ENCODE data around the gene C19orf12. TPM values are rescaled to one million over a fixed set of nuclear protein-coding genes. Genes with fewer than 3 reads are reported as not detected.
A peak's percentile ranks its signal among the peaks of the same experiment; 100 is the strongest.

The C19orf12 gene
- total and polyA plus RNA-seq, 2 of the 13 experiments (the other 11 are each of a cell fraction or from before 2014, with no cell fraction given): 17.7 to 34.4 TPM

GRCh38 chr19:29708554-29709439 lies 6.3 kb downstream of the C19orf12 start (continued):
- TF ChIP-seq FOXO4 (CRISPR knock-in tag; conservative IDR thresholded peaks at IDR 0.05) (no peak), AKAP8 (CRISPR knock-in tag; IDR thresholded peaks at IDR 0.05) (no peak), HOXD1 (CRISPR knock-in tag; IDR thresholded peaks at IDR 0.05) (peak; percentile 48; the same call in 1 of the 2 replicates), DNMT1 (CRISPR knock-in tag; IDR thresholded peaks at IDR 0.05) (no peak), ETV6 (CRISPR knock-in tag; conservative IDR thresholded peaks at IDR 0.05) (0 out of 2 replicates have a peak, but pooled peaks have one; percentile 31), KDM5B (CRISPR knock-in tag; IDR thresholded peaks at IDR 0.05; ENCODE audit: borderline replicate concordance) (peak; percentile 50; the same call in 1 of the 2 replicates), ZFP90 (CRISPR knock-in tag; IDR thresholded peaks at IDR 0.05; ENCODE audit: borderline replicate concordance) (no peak), MXD4 (CRISPR knock-in tag; IDR thresholded peaks at IDR 0.05) (peak; percentile 50; the same call in 1 of the 2 replicates), RFXAP (CRISPR knock-in tag; IDR thresholded peaks at IDR 0.05; ENCODE audit: borderline replicate concordance) (no peak), SP140L (CRISPR knock-in tag; IDR thresholded peaks at IDR 0.05; ENCODE audit: borderline replicate concordance) (no peak), DR1 (CRISPR knock-in tag; IDR thresholded peaks at IDR 0.05) (peak; percentile 42; the same call in 1 of the 2 replicates), RARA (CRISPR knock-in tag; IDR thresholded peaks at IDR 0.05) (peak; percentile 91), KAT8 (CRISPR knock-in tag; IDR thresholded peaks at IDR 0.05) (peak; percentile 40), HNRNPUL1 (IDR thresholded peaks at IDR 0.05; ENCODE audit: low read depth, low read length) (no peak), ZFY (CRISPR knock-in tag; IDR thresholded peaks at IDR 0.05) (peak; percentile 47; the same call in 1 of the 2 replicates), SSRP1 (CRISPR knock-in tag; IDR thresholded peaks at IDR 0.05) (no peak), ZNF777 (CRISPR knock-in tag; IDR thresholded peaks at IDR 0.05) (0 out of 2 replicates have a peak, but pooled peaks have one; percentile 44)
- TF ChIP-seq, protein P1, sequence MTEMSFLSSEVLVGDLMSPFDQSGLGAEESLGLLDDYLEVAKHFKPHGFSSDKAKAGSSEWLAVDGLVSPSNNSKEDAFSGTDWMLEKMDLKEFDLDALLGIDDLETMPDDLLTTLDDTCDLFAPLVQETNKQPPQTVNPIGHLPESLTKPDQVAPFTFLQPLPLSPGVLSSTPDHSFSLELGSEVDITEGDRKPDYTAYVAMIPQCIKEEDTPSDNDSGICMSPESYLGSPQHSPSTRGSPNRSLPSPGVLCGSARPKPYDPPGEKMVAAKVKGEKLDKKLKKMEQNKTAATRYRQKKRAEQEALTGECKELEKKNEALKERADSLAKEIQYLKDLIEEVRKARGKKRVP (CRISPR knock-in tag; IDR thresholded peaks at IDR 0.05): 0 out of 4 replicates have a peak, but pooled peaks of 1 of the 2 experiments have one; percentile 9
- TF ChIP-seq, protein P2, sequence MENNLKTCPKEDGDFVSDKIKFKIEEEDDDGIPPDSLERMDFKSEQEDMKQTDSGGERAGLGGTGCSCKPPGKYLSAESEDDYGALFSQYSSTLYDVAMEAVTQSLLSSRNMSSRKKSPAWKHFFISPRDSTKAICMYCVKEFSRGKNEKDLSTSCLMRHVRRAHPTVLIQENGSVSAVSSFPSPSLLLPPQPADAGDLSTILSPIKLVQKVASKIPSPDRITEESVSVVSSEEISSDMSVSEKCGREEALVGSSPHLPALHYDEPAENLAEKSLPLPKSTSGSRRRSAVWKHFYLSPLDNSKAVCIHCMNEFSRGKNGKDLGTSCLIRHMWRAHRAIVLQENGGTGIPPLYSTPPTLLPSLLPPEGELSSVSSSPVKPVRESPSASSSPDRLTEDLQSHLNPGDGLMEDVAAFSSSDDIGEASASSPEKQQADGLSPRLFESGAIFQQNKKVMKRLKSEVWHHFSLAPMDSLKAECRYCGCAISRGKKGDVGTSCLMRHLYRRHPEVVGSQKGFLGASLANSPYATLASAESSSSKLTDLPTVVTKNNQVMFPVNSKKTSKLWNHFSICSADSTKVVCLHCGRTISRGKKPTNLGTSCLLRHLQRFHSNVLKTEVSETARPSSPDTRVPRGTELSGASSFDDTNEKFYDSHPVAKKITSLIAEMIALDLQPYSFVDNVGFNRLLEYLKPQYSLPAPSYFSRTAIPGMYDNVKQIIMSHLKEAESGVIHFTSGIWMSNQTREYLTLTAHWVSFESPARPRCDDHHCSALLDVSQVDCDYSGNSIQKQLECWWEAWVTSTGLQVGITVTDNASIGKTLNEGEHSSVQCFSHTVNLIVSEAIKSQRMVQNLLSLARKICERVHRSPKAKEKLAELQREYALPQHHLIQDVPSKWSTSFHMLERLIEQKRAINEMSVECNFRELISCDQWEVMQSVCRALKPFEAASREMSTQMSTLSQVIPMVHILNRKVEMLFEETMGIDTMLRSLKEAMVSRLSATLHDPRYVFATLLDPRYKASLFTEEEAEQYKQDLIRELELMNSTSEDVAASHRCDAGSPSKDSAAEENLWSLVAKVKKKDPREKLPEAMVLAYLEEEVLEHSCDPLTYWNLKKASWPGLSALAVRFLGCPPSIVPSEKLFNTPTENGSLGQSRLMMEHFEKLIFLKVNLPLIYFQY (CRISPR knock-in tag; IDR thresholded peaks at IDR 0.05; ENCODE audit: borderline replicate concordance): peak; percentile 53; the same call in 1 of the 2 replicates
